ENCODE measurements around the gene NAA40. TPM values are rescaled to one million over a fixed set of nuclear protein-coding genes. Genes with fewer than 3 reads are reported as not detected.

The NAA40 gene
- total and polyA plus RNA-seq, 2 of the 13 experiments (the other 11 are each of a cell fraction or from before 2014, with no cell fraction given): 11.1 to 17.9 TPM

DNA sequence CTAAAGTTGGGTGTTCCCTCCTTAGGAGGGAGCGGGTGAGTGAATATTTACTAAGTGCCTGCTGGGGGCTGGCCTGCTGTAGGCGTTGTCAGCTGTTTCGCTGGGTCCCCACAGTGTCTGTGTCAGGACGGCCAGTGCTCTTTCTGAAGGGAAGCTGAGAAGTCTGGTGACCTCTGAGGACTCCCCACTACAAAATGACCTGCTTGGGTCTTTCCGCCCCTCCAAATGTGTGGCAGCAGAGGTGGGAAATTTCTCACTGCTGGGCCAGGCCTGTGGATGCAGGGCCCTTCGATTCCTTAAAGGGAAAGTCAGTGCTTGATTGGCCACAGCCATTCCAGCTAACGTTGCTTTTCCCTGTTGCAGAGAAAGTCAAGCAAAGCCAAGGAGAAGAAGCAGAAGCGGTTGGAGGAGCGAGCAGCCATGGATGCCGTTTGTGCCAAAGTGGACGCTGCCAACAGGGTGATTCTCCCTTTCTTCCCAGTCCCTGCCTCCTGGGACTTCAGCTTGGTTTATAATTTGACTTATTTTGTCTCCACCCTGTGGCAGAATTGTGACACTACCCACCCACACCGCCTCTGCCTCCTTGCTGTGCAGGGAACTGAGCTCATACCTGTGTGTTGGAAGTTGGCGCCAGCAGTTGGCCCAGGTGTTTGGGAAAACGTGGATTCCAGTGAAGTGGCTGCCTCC lies 6.8 kb downstream of the NAA40 start (continued):
- no peak for TF ChIP-seq HDAC6 (IDR thresholded peaks at IDR 0.05; ENCODE audit: low read depth, low read length)
- no peak for TF ChIP-seq SRSF4 (IDR thresholded peaks at IDR 0.05; ENCODE audit: low read depth, low read length, poor library complexity, severe bottlenecking)
- TF ChIP-seq ZNF569 (CRISPR knock-in tag; IDR thresholded peaks at IDR 0.05; ENCODE audit: borderline replicate concordance): no peak
- TF ChIP-seq, protein P1, sequence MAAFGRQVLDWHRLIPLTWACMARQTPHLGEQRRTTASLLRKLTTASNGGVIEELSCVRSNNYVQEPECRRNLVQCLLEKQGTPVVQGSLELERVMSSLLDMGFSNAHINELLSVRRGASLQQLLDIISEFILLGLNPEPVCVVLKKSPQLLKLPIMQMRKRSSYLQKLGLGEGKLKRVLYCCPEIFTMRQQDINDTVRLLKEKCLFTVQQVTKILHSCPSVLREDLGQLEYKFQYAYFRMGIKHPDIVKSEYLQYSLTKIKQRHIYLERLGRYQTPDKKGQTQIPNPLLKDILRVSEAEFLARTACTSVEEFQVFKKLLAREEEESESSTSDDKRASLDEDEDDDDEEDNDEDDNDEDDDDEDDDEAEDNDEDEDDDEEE (CRISPR knock-in tag; IDR thresholded peaks at IDR 0.05): no peak
- TF ChIP-seq TAF1 (CRISPR knock-in tag; IDR thresholded peaks at IDR 0.05): no peak
- TF ChIP-seq XRCC5 (optimal IDR thresholded peaks at IDR 0.05; ENCODE audit: low read length): peak; percentile 12
- no peak for TF ChIP-seq NFKB2 (CRISPR knock-in tag; IDR thresholded peaks at IDR 0.05; ENCODE audit: borderline replicate concordance)
- no peak for TF ChIP-seq CCAR2 (optimal IDR thresholded peaks at IDR 0.05; ENCODE audit: low read depth, low read length)
- 0 out of 2 replicates have a peak, but pooled peaks have one; percentile 21 for TF ChIP-seq ZBTB7B (CRISPR knock-in tag; IDR thresholded peaks at IDR 0.05)
- TF ChIP-seq, protein P2, sequence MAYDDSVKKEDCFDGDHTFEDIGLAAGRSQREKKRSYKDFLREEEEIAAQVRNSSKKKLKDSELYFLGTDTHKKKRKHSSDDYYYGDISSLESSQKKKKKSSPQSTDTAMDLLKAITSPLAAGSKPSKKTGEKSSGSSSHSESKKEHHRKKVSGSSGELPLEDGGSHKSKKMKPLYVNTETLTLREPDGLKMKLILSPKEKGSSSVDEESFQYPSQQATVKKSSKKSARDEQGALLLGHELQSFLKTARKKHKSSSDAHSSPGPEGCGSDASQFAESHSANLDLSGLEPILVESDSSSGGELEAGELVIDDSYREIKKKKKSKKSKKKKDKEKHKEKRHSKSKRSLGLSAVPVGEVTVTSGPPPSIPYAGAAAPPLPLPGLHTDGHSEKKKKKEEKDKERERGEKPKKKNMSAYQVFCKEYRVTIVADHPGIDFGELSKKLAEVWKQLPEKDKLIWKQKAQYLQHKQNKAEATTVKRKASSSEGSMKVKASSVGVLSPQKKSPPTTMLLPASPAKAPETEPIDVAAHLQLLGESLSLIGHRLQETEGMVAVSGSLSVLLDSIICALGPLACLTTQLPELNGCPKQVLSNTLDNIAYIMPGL (CRISPR knock-in tag; IDR thresholded peaks at IDR 0.05; ENCODE audit: borderline replicate concordance in 1 of 2, low read depth in 1 of 2): peak; percentile 21 to 37; a peak in 1 of 4 replicates
- TF ChIP-seq ZZZ3 (CRISPR knock-in tag; IDR thresholded peaks at IDR 0.05; ENCODE audit: borderline replicate concordance): no peak
- TF ChIP-seq MTF2 (CRISPR knock-in tag; IDR thresholded peaks at IDR 0.05; ENCODE audit: borderline replicate concordance): no peak
- TF ChIP-seq SALL2 (CRISPR knock-in tag; IDR thresholded peaks at IDR 0.05): no peak
- TF ChIP-seq, protein P3, sequence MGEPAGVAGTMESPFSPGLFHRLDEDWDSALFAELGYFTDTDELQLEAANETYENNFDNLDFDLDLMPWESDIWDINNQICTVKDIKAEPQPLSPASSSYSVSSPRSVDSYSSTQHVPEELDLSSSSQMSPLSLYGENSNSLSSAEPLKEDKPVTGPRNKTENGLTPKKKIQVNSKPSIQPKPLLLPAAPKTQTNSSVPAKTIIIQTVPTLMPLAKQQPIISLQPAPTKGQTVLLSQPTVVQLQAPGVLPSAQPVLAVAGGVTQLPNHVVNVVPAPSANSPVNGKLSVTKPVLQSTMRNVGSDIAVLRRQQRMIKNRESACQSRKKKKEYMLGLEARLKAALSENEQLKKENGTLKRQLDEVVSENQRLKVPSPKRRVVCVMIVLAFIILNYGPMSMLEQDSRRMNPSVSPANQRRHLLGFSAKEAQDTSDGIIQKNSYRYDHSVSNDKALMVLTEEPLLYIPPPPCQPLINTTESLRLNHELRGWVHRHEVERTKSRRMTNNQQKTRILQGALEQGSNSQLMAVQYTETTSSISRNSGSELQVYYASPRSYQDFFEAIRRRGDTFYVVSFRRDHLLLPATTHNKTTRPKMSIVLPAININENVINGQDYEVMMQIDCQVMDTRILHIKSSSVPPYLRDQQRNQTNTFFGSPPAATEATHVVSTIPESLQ (CRISPR knock-in tag; conservative IDR thresholded peaks at IDR 0.05): no peak
- 0 out of 2 replicates have a peak, but pooled peaks have one; percentile 10 for TF ChIP-seq MYC (CRISPR knock-in tag; IDR thresholded peaks at IDR 0.05; ENCODE audit: borderline replicate concordance)
- TF ChIP-seq RXRB (CRISPR knock-in tag; IDR thresholded peaks at IDR 0.05; ENCODE audit: borderline replicate concordance): no peak
- no peak for TF ChIP-seq FOXP1 (IDR thresholded peaks at IDR 0.05)
- no peak for TF ChIP-seq FOXP1 (CRISPR knock-in tag; IDR thresholded peaks at IDR 0.05)
- TF ChIP-seq ASH2L (IDR thresholded peaks at IDR 0.05; ENCODE audit: insufficient read length, low read depth, low read length): peak; percentile 50
- TF ChIP-seq BORCS8-MEF2B (CRISPR knock-in tag; IDR thresholded peaks at IDR 0.05): no peak
- no peak for TF ChIP-seq SP2 (CRISPR knock-in tag; IDR thresholded peaks at IDR 0.05)
- TF ChIP-seq ZNF230 (CRISPR knock-in tag; IDR thresholded peaks at IDR 0.05): no peak
- no peak for TF ChIP-seq ZNF724P (CRISPR knock-in tag; IDR thresholded peaks at IDR 0.05; ENCODE audit: borderline replicate concordance)
- TF ChIP-seq, protein P4, sequence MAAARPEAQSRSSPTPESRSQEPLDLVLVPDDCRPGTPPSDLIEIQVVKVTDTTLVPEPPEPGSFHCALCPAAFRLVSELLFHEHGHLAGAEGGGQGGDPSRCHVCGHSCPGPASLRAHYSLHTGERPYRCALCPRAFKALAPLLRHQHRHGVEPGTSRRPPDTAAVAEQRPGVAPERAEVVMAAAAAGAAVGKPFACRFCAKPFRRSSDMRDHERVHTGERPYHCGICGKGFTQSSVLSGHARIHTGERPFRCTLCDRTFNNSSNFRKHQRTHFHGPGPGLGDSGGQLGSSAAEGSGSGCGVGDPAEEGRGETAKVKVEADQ (CRISPR knock-in tag; IDR thresholded peaks at IDR 0.05; ENCODE audit: borderline replicate concordance): no peak
